Stimulated activated CD4-positive, alpha-beta T cell treated with anti-CD3 and anti-CD28 coated beads, Interleukin-1b, Interleukin-23, amount 100 ng/mL, for 48 hours (primary cell): ENCODE results near the gene ENTPD7.
"Not testable (repeated sequence)": the region's sequence is repeated elsewhere in the genome, so short reads cannot be mapped to it uniquely, and the experiment has no call there.

ENCODE experiments used
- DNase-seq: peaks from one replicate; pipeline ENCODE4 v3.0.0-alpha.2; 2020

The ENTPD7 gene

DNA sequence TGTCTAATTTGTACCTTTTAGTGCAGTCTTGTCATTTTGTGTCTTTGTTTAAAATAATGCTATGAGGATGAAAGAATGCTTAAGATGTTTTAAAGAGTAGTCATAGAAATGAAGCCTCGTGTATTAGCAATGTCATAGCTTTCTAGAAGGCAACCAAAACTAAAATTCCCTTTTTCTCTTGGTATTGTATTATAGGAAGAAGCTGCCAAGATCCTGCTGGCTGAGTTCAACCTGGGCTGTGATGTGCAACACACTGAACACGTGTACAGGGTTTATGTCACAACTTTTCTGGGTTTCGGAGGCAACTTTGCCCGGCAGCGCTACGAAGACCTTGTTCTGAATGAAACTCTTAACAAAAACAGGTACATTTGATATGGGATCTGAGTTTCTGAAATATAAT, 36.5 kb downstream of the ENTPD7 start:
- no peak for DNase-seq

DNA sequence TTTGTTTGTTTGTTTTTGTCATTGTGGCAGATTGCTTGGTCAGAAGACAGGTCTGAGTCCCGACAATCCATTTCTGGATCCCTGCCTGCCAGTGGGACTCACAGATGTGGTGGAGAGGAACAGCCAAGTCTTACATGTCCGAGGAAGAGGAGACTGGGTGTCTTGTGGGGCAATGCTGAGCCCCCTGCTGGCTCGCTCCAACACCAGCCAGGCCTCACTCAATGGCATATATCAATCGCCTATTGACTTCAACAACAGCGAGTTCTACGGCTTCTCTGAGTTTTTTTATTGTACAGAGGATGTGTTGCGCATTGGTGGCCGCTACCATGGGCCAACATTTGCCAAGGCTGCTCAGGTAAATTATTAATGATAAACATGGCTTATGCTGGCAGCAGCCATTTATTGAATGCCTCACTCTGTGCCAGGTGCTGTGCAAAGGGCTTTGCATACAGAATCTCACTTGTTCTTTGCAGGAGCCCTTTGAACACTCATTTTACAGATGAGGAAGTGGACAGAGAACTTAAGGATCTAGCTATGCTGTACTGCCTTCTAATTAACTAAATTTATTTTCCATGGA, 39.3 kb downstream of the ENTPD7 start:
- DNase-seq, result no peak

DNA sequence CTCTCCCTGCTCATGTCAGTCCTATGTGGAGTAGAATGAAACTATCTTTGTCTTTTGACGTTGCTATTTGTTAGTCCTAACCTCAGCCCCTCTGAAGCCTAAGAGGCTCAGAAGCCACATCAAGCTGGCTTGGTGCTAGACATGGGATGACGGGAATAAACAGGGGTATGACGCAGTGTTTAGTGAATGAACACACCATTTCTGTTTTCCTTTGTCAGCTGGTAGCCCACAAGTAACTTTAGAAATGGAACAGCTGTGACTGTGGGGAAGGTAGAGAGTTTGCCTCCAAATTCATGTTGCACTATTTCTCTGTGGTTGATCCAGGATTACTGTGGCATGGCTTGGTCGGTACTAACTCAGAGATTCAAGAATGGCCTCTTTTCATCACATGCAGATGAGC, 41.3 kb downstream of the ENTPD7 start:
- DNase-seq, result no peak

DNA sequence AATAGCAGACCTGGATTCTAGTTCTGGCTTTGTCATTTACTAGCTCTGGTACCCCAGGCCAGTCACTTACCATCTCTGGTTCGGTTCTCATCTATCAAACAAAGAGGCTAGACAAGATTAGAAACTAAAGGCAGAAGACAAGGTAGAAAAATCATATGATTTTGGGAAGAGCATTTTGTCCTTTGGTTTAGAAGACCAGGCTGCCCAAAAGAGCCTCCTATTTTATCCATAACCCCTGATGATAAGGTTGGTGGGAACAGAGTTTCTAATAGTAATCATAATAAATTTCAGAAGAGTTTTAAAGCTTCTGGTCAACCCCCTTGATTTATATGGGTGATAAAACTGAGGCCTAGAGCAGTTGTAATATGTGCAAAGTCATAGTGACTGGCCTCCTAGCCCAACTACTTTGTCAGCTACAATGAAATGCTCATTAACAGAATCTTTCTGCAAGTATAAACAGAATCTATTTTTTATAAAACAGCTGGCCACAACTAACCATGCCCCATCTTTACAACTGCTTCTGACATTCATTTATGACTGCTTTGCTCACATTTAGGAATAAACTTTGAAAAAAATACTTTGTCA, 49.2 kb downstream of the ENTPD7 start:
- DNase-seq, result no peak

DNA sequence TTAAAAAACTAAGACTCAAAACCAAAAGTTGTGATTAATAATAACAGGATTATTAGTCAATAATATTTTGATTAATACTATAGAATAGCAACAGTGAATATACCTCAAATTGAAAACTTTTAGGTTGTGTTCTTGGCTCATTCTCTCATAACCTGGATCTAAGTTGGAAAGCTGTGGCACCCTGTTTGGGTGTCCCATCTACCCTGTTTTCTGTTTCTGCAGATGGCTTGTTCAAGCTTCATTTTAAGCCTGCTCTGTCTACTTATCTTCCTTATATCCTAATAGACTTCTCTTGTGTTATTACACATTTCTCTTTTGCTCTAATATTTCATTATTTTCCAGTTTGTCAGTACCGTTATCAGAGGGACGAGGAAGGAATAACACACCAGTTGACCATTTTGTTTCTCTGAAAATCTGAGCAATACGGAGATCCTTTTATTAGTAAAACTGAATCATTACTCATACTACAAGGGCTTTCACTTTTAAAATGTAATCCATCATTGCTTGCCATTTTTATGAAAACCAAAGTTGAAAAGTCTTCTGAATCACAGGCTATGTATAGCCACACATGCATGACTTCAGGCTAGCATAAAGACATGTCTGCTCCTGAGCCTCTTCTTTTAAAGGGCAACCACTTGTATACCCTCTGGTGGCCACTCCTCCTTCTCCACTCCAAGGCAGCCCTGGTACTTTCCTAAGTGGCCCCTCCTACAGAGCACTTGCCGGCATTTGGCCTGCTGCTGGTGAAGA, 50.3 kb downstream of the ENTPD7 start:
- DNase-seq, result peak; percentile 11

DNA sequence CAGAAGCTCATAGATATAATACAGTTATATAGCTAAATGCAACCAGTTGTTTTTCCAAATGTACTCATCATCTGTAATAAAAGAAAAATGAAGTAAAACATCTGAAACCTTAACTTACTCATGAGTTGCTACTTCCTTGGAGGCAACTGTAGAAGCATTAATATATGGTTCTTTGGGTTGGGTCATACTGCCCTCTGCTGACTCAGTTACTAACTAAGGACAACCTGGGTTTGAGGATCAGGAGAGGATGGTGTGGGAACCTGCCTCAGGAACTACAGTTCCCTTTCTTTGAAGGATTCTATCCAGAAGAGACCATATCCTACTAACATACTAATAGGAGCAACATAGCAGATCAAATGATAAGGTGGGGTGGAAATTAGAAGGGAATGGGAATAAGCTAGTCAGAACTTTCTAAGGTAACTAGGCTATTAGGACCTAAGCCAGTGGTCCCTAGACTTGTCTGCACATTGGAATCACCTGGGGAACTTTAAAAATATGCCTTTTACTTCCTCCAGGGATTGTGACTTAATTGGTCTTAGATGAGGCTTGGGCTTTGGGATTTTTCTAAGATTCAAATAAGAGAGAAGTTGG, 51.9 kb downstream of the ENTPD7 start:
- no peak for DNase-seq

DNA sequence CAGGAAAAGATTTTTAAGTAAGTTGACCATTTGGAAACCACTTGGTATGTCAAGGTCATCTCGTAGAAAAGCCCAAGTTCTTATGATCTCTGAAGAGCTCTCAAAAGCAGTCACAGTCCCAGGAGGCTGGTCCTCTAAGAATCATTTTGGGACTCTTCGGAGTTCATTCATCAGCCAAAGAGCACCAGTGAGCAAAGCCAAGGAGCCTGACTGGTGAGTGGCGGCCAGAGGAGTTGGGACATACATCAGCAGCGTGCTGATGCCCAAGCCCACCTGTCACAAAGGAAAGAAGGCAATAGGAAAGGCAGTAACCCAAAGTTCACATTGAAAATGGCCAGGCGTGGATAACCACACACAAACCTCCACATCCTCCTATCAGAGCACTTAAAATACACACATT, 55.1 kb downstream of the ENTPD7 start:
- DNase-seq, result no peak

DNA sequence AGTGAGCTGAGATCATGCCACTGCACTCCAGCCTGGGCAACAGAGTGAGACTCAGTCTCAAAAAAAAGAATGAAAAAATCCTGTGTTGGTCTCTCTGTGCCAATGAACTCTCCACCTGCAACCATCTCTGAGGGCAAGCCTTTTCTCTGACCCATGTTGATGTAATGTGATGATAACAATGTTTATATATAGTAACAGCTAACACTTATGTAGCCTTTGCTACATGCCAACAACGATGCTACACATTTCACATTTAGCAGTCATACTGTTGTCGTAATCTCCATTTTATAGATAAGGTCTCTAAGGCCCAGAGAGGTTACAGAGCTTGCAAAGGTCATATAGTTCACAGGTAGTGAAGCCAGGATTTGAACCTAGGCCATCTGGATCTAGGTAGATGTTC, 61.1 kb downstream of the ENTPD7 start:
- DNase-seq, result no peak

DNA sequence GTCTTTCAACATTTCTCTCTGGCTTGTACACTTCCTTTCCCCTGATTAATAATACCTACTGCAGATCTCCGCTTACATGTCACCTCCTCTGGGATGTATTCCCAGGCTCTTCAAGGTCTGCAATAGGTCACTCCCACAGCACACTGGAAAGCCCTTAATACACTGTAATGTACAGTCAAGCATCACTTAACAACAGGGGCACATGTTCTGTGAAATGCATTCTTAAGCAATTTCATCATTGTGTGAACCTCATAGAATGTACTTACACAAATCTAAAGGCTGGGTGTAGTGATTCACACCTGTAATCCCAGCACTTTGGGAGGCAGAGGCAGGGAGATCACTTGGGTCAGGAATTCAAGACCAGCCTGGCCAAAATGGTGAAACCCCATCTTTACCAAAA, 70.7 kb downstream of the ENTPD7 start:
- no peak for DNase-seq

DNA sequence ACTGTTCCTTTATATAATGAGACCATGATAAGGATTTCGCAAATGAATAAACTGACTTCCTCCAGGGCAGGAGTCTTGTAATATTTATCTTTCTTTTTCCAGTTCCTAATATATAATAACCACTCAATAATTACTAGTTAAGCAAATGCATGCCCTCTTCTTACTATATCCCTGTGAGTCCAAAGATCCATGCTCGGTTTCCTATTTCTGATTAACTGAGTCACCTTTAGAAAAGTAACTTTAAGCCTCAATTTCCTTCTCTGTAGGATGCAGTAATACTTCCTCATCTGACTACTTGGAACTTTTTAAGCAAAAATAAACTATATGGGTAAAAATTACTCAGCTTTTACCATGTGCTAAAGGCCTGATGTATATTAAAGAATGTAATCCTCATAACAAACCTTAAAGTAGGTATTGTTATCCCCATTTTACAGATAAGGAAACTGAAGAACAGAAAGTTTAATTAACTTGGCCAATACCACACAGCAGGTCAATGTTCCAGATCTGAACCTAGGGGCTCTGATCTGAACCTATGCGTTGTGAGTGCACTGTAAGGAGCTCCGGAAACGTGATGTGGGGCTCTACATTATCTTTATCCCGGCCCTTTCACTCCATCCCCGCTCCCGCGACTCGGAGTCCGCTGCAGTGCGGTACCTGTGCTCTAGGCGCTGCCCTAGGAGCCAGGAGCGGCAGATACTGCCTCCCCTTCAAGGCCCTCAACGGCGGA, 72.2 kb downstream of the ENTPD7 start:
- DNase-seq, result no peak

DNA sequence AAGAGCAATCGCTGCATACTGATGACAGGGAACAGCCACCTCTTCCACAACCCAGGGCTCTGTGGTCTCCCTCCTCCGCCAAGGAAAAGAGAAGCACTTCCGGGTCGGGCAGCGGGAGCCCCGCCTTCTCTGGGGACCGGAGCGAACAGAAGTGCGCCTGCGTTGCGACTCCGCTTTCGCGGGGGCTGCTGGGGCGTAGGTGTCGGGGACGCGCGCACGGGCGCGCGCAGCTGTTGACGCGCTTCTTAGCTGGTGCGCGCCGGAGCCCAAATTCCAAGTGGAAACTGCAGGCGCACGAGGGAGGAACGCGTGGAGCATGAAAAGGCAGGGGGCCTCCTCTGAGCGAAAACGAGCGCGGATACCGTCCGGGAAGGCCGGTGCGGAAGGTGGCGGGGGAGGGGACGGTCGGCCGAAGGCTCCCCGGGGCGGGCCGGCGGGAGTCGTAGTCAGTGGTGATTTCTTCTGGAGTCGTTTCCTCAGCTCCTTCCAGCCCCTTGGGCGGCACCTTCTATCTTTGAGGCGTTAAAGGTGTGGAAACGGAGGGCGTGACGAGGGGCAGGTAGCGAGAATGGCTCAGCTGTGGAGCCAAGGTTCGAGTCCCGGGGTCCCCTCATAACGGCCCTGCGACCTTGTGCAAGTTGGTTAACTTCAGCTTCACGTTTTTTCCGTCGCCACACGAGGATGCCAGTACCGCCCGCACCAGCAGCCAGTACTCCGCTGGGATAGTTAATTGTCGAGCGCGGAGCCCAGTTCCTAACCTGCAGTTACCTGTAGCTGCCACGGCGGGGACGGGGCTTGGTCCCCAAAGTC, 72.9 kb downstream of the ENTPD7 start, which contains the start of the genes COX15 and CUTC:
Gene COX15 (minus strand): TSS at position 95 of the 810 bp plus-strand sequence. CDS start 78 bp downstream, at position 17.
Gene CUTC (plus strand): TSS at position 202 of the 810 bp plus-strand sequence. CDS start 115 bp downstream, at position 317.
- DNase-seq, result peak; percentile 96

DNA sequence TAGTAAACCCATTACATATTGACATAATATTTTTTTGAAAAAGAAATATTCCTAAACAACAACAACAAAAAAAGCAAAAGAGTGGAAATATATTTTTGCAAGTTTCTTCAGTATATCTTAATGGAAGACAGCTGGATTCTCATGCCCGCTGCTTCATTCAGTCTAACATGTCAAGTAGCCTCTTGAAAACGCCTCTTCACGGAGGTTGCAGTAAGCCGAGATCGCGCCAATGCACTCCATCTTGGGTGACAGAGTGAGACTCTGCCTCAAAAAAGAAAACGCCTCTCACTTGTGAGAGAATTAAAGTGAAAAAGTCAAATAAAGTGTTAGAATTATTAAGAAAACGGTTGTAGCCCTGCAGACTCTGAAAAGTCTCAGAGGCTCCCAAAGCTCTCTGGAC, 74.1 kb downstream of the ENTPD7 start:
- DNase-seq, result no peak

DNA sequence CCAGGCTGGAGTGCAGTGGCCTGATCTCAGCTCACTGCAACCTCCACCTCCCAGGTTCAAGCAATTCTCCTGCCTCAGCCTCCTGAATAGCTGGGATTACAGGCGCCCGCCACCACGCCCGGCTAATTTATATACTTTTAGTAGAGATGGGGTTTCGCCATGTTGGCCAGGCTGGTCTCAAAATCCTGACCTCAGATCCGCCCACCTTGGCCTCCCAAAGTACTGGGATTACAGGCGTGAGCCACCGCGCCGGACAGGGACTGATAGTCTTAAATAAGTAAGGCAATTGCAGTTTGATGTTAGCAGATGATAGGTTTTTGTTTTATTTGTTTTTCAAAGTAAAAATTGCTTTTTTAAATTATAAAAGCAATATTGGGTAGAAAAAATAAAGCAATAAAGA, 74.8 kb downstream of the ENTPD7 start:
- DNase-seq, result not testable (repeated sequence)

DNA sequence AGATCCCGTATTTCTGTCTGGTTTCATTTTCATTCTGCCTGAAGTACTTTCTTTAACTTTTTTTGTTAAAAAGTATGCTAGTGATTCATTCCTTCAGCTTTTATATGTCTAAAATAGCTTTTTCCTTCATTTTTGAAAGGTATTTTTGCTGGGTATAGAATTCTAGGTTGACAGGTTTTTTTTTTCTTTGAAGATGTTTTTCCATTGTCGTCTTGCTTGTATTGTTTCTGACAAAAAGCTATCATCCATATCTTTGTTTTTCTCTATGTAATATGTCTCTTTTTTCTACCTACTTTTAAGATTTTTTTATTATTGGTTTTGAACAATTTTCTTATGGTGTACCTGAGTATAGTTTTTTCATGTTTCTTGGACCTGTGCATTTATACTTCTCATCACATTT, 81.0 kb downstream of the ENTPD7 start:
- DNase-seq, result no peak

DNA sequence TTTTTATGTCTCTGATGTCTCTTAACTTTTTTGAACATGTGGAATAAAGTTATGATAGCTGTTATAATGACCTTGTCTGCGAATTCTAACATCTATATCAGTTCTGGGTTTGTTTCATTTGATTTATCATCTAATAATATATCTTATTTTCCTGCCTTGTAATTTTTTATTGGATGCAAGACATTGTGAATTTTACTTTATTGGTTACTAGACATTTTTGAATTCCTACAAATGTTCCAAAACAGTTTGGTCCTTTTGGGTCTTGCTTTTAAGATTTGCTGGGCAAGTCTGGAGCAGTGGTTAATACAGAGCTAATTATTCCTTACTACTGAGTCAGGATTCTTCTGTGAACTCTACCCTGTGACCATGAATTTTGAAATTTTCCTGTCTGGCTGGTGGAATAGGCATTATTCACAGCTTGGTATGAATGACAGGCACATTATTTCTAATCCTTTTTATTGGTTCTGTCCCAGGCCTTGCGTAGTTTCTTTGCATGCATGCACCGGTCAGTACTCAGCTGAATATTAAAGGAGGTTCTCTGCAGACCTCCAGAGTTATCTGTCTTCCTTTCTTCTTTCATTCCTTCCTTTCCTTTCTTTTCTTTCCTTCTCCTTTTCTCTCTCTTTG, 81.7 kb downstream of the ENTPD7 start:
- DNase-seq, result no peak

DNA sequence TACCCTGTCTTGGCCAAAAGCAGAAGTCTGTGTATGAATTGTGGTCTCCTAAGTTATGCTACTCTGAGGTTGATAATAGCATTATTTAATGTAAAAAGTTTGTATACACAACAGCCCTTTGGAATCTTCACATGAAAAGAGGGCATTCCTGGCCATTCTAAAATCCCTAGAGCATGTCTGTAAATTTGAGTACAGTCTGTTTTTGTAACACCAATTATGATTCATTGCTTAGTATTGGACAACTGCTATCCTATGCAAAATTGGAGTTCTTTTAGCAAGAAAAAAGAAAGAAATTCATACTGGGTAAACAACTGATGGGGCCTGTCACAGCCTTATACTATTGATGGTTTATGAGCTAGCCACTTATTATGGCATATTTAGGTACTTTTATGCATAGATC, 82.9 kb downstream of the ENTPD7 start:
- no peak for DNase-seq

DNA sequence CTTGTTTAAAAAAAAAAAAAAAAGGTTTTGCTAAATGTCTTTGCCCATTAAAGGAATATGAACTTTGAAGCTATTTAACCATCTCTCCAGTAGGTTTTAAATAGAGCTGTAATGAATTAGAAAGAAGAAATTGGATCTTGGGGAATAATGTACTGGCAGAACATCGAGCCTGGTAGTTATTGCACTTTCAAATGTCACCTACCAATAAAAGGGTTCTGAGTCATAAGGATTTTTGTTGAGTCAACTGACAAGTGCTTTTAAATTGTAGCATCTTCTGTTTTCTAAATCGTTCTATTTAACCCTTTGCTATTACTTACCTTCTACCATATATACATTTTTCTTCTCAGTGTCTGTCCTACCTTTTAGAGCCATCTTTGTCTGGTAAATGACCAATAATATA, 83.4 kb downstream of the ENTPD7 start:
- DNase-seq, result no peak

DNA sequence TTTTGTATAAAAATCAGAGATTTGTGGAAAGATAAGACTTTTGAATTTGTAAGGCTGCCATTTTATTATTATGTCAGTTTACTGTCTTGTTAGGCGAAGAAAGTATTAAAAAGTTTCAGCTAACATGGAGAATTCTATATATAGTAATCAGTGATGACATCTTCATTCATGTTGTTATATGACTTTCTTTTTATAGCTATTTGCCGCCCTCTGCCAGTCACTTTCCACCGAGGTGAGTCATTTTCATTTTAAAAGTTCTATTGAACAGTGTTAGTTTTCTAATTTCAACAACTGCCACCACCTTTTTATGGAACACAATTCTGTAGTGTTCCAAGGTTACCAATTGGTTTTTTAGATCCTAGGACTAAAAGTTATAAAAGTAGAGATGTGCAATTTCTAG, 84.5 kb downstream of the ENTPD7 start:
- no peak for DNase-seq

DNA sequence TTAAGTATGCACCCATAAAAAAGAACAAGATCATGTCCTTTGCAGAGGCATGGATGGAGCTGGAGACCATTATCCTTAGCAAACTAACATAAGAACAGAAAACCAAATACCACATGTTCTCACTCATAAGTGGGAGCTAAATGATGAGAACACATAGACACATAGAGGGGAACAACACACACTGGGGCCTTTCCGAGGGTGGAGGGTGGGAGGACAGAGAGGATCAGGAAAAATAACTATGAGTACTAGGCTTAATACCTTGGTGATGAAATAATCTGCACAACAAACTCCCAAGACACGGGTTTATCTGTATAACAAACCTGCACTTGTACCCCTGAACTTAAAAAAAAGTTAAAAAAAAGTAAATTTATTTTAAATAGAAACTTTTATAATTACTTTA, 86.9 kb downstream of the ENTPD7 start:
- DNase-seq, result not testable (repeated sequence)

DNA sequence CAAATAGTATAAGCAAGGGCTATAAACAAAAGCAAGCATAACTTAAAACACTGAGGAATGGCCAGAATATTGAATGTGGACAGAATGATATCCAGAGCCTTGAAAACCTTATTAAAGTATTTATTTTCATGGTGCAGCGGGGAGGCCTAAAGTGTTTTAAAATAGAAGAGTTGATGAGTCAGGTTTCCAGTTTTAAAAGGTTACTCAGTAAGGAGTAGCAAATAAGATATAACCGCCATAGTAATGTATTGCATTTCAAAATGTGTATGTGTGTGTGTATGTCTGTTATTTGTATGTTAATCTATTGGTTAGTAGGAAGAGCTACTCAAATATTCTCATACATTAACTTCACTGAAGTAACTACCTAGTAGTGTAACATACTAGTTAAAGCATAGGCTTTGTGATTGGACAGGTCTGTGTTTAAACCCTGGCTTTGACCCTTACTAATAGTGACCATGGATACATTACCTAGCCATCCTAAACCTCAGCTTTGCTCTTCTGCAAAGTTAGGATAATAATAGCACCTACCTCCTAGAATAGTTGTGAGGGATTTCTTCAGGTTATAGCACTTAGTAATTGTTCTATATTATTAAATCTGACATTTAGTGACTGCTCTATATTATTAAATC, 89.6 kb downstream of the ENTPD7 start:
- no peak for DNase-seq

DNA sequence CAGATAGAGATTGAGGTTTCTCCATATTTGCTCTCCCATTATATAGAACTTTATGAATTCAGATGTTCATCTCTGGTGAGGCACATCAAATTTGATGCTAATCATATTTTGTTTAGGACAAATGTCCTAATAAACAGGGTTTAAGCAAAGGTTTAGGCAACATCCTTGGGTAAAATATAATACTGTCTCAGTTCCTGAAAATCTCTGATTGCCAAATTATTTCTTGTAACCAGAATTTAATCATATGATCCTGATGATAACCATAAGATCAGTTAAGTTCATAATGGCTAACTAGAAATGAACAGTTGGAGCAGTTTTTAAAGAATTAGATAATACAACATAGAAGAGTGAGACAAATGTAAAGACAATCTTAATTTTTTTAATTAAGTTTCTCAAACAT, 91.3 kb downstream of the ENTPD7 start:
- no peak for DNase-seq
